Esophagus mucosa (tissue), 1 donor: ENCODE data around the gene RNF220. TPM values are rescaled to one million over a fixed set of nuclear protein-coding genes. Genes with fewer than 3 reads are reported as not detected.
A peak's percentile ranks its signal among the peaks of the same experiment; 100 is the strongest.
"Not testable (repeated sequence)": the region's sequence is repeated elsewhere in the genome, so short reads cannot be mapped to it uniquely, and the experiment has no call there.

ENCODE experiments used
- ATAC-seq: fragments of 200-7000 bp; cut with Tn5 transposase; one replicate; pipeline ENCODE4 v1.9.1; 2020
- total RNA-seq: library from RNA; stranded (reverse); gene quantifications from one replicate; pipeline ENCODE4 v1.2.4, GENCODE V29; 2023
- donor health status: DM: yes; HTN: yes; CAD: no.

Gene RNF220
- total RNA-seq, 1 donor from 2014 or later = 29.4 TPM

GRCh38 chr1:44497422-44498170 is 92.5 kb downstream of the RNF220 start:
- ATAC-seq = no peak

GRCh38 chr1:44499306-44499705 is 94.3 kb downstream of the RNF220 start:
- no peak for ATAC-seq

GRCh38 chr1:44500181-44501046 is 95.4 kb downstream of the RNF220 start:
- ATAC-seq = no peak

- ATAC-seq = peak; percentile 20
These were observed 96.2 kb downstream of the RNF220 start for GRCh38 chr1:44501047-44501890.

- not testable (repeated sequence) for ATAC-seq
These were observed 97.8 kb downstream of the RNF220 start for GRCh38 chr1:44502823-44503222.

GRCh38 chr1:44503625-44504024 is 98.6 kb downstream of the RNF220 start:
- no peak for ATAC-seq

- no peak for ATAC-seq
These were observed 100.3 kb downstream of the RNF220 start for GRCh38 chr1:44505210-44505993.

- ATAC-seq = no peak
These were observed 102.7 kb downstream of the RNF220 start for GRCh38 chr1:44507490-44508396.

- no peak for ATAC-seq
These were observed 103.3 kb downstream of the RNF220 start for GRCh38 chr1:44508397-44508745.

GRCh38 chr1:44511363-44511762 is 106.3 kb downstream of the RNF220 start:
- ATAC-seq = no peak

GRCh38 chr1:44511769-44512168 is 106.7 kb downstream of the RNF220 start:
- ATAC-seq = no peak

- ATAC-seq = no peak
These were observed 107.3 kb downstream of the RNF220 start for GRCh38 chr1:44512313-44512885.

- ATAC-seq = no peak
These were observed 108.1 kb downstream of the RNF220 start for GRCh38 chr1:44513111-44513510.

- ATAC-seq = no peak
These were observed 109.6 kb downstream of the RNF220 start for GRCh38 chr1:44514673-44515072.

- no peak for ATAC-seq
These were observed 110.4 kb downstream of the RNF220 start for GRCh38 chr1:44515416-44515815.

- no peak for ATAC-seq
These were observed 114.1 kb downstream of the RNF220 start for GRCh38 chr1:44519035-44519676.

GRCh38 chr1:44521378-44522080 is 116.5 kb downstream of the RNF220 start:
- no peak for ATAC-seq

GRCh38 chr1:44523593-44524591 is 118.8 kb downstream of the RNF220 start:
- no peak for ATAC-seq
